Spleen (tissue), 7 donors: ENCODE results near the gene CMIP.

Experiments
- POLR2A ChIP-seq, 3 donors: fragments of 450-650 bp; IDR thresholded peaks; one replicate each; pipeline ENCODE4 v1.5.1; 2017; ENCODE audit warnings: antibody characterized with exemption in 3 of 3, mild to moderate bottlenecking in 1 of 3
- POLR2AphosphoS5 ChIP-seq, 3 donors: sonication (generic); formaldehyde crosslinking; IDR thresholded peaks; one replicate each; pipeline ENCODE4 v1.5.1; 2017; ENCODE audit warnings: antibody characterized with exemption in 3 of 3
- TF ChIP-seq, protein P1 (sequence below), 11 experiments: fragments of 200-600 bp in 7 of 11; fragments of 450-650 bp in 4 of 11; sonication (generic) in 4 of 11; IDR thresholded peaks in 8 of 11; conservative IDR thresholded peaks in 3 of 11; 1 replicate in 7 of 11; 2 replicates in 4 of 11; pipeline versions ENCODE4 v1.4.0 to v1.8.0; 2016 to 2021; ENCODE audit warnings: antibody characterized with exemption in 11 of 11, inconsistent platforms in 4 of 11, mild to moderate bottlenecking in 1 of 11
- donor health status: DM: no; HTN: no; CAD: no; lungs with moderate emphysema.
- donor health status: DM: no; HTN: no; CAD: no.
- donor health status: DM: no; HTN: no; CAD: no.

DNA sequence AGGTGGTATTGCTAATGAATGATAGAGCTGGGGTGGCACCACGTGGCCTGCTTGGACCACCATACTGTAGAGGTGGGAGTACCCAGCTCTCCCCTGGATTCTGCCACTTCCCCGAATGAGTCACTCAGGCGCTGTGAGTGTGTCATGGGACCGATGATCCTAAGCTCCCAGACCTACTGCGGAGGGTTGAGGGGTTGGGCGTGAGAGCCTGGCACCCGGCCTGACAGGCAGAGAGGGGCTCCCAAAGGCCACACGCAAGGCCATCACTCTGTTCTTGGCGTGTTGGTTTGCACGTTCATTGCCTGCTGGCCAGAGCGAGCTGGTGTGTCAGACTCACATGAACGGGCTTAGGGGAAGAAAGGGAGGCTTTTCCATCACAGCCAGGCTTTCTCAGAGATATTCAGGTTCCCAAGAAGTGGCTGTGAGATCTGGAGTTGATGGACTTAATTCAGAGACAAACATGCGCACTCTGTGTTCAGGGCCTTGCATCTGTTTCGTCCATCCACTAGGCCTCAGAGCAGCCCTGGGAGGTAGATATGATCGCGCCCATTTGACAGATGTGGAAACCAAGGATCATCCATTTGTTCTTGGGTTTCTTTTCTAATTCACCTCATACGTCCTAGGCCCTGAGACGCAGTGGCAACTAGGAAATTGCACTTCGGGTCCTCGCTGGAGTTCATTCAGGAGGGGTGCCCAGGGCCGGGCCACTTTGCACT, 41.4 kb downstream of the CMIP start:
- TF ChIP-seq POLR2A (IDR thresholded peaks at IDR 0.05), result no peak
- peak in 1 of 3 donors; percentile 28 for TF ChIP-seq POLR2AphosphoS5 (IDR thresholded peaks at IDR 0.05)
- TF ChIP-seq, protein P1, sequence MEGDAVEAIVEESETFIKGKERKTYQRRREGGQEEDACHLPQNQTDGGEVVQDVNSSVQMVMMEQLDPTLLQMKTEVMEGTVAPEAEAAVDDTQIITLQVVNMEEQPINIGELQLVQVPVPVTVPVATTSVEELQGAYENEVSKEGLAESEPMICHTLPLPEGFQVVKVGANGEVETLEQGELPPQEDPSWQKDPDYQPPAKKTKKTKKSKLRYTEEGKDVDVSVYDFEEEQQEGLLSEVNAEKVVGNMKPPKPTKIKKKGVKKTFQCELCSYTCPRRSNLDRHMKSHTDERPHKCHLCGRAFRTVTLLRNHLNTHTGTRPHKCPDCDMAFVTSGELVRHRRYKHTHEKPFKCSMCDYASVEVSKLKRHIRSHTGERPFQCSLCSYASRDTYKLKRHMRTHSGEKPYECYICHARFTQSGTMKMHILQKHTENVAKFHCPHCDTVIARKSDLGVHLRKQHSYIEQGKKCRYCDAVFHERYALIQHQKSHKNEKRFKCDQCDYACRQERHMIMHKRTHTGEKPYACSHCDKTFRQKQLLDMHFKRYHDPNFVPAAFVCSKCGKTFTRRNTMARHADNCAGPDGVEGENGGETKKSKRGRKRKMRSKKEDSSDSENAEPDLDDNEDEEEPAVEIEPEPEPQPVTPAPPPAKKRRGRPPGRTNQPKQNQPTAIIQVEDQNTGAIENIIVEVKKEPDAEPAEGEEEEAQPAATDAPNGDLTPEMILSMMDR (IDR thresholded peaks at IDR 0.05 in 8 of 11, conservative IDR thresholded peaks at IDR 0.05 in 3 of 11), result no peak
